Left ventricle myocardium inferior (tissue), 1 donor: Measurements from ENCODE around the gene RND1. TPM values are rescaled to one million over a fixed set of nuclear protein-coding genes. Genes with fewer than 3 reads are reported as not detected.

Source experiments
- DNase-seq: peaks from one replicate; pipeline ENCODE4 v3.0.0-alpha.2; 2020
- H3K27ac ChIP-seq: fragments of 200-600 bp; replicated peaks from 2 replicates; pipeline ENCODE4 v1.8.0; 2021
- H3K27me3 ChIP-seq: fragments of 200-600 bp; 2 replicates; pipeline ENCODE4 v1.8.0; 2021; ENCODE audit warnings: low read depth
- H3K36me3 ChIP-seq: fragments of 200-600 bp; 2 replicates; pipeline ENCODE4 v1.8.0; 2021
- H3K4me1 ChIP-seq: fragments of 200-600 bp; 2 replicates; pipeline ENCODE4 v1.8.0; 2021
- H3K4me3 ChIP-seq: fragments of 200-600 bp; 2 replicates; pipeline ENCODE4 v1.8.0; 2021; ENCODE audit warnings: mild to moderate bottlenecking, moderate library complexity
- H3K9me3 ChIP-seq: fragments of 200-600 bp; replicated peaks from 2 replicates; pipeline ENCODE4 v1.8.0; 2021
- CTCF ChIP-seq: fragments of 200-600 bp; IDR thresholded peaks from 2 replicates; pipeline ENCODE4 v1.8.0; 2021; ENCODE audit warnings: antibody characterized with exemption, mild to moderate bottlenecking, borderline replicate concordance
- intact Hi-C: fragments of 100-400 bp; cut with micrococcal nuclease; formaldehyde crosslinking; loops from one replicate; pipeline ENCODE4 v1.11.0; 2022
- total RNA-seq: library from RNA; stranded (reverse); fragmentation: NEBNext Ultra II Directional; extraction: Animal tissue kit (Norgen Biotek cat#: 25700); gene quantifications from one replicate; pipeline ENCODE4 v1.2.1, GENCODE V29; 2021
- donor health status: DM: no; HTN: yes; CAD: no; lungs with severe emphysema.

Gene RND1
- total RNA-seq, 1 donor from 2014 or later: 0.47 TPM

GRCh38 chr12:48901278-48901677, 35.6 kb upstream of the RND1 start:
- peaks cover 19% of the 10 kb centered on the region for H3K27me3 ChIP-seq
- no peaks in the 10 kb centered on the region for H3K36me3 ChIP-seq
- no peak for TF ChIP-seq CTCF
- intact Hi-C loops: no loop called here
- no peaks in the 10 kb centered on the region for H3K9me3 ChIP-seq
- no peak overlapping the region for H3K27ac ChIP-seq
- H3K4me1 ChIP-seq: peaks cover 9% of the 10 kb centered on the region
- no peak for DNase-seq
- H3K4me3 ChIP-seq: no peak overlapping the region

GRCh38 chr12:48899651-48900050, 34.0 kb upstream of the RND1 start:
- Histone ChIP-seq H3K36me3 (no peaks in the 10 kb centered on the region), H3K4me1 (peaks cover 9% of the 10 kb centered on the region), H3K27ac (no peak overlapping the region), H3K9me3 (no peaks in the 10 kb centered on the region), H3K4me3 (no peak overlapping the region), H3K27me3 (peaks cover 23% of the 10 kb centered on the region)
- no peak for DNase-seq
- intact Hi-C loops: no loop called here
- TF ChIP-seq CTCF: no peak

- intact Hi-C loops: loop anchor here (5.0 kb wide), 1 partner anchor 37 kb away; no protein-coding TSS in a partner anchor
- H3K9me3 ChIP-seq: no peaks in the 10 kb centered on the region
- H3K36me3 ChIP-seq: no peaks in the 10 kb centered on the region
- no peak overlapping the region for H3K4me3 ChIP-seq
- TF ChIP-seq CTCF: no peak
- peaks cover 37% of the 10 kb centered on the region for H3K27me3 ChIP-seq
- no peak for DNase-seq
- peaks cover 9% of the 10 kb centered on the region for H3K4me1 ChIP-seq
- H3K27ac ChIP-seq: no peak overlapping the region
Observed at GRCh38 chr12:48894271-48894670, 28.6 kb upstream of the RND1 start.

GRCh38 chr12:48890657-48891418, 25.2 kb upstream of the RND1 start:
- intact Hi-C loops: loop anchor here (5.0 kb wide), 1 partner anchor 34 kb away; no protein-coding TSS in a partner anchor
- Histone ChIP-seq H3K27ac (no peak overlapping the region), H3K4me1 (peaks cover 9% of the 10 kb centered on the region), H3K9me3 (no peaks in the 10 kb centered on the region), H3K36me3 (no peaks in the 10 kb centered on the region), H3K4me3 (peak overlapping the region; percentile 58), H3K27me3 (peaks cover 19% of the 10 kb centered on the region)
- peak; percentile 79 for DNase-seq
- TF ChIP-seq CTCF: peak; percentile 95

- no peak for DNase-seq
Observed at GRCh38 chr12:48889679-48890078, 24.0 kb upstream of the RND1 start.

More at GRCh38 chr12:48889679-48890078, 24.0 kb upstream of the RND1 start:
- H3K9me3 ChIP-seq: no peaks in the 10 kb centered on the region
- intact Hi-C loops: loop anchor here (5.0 kb wide), 1 partner anchor 32 kb away; no protein-coding TSS in a partner anchor
- no peak for TF ChIP-seq CTCF
- H3K4me1 ChIP-seq: peaks cover 9% of the 10 kb centered on the region
- peaks cover 19% of the 10 kb centered on the region for H3K27me3 ChIP-seq
- H3K4me3 ChIP-seq: no peak overlapping the region
- H3K36me3 ChIP-seq: no peaks in the 10 kb centered on the region
- H3K27ac ChIP-seq: no peak overlapping the region
